Mesenteric fat pad (tissue), 1 donor: ENCODE measurements around the gene UBXN2A. TPM values are rescaled to one million over a fixed set of nuclear protein-coding genes. Genes with fewer than 3 reads are reported as not detected.

Experiments used
- DNase-seq: peaks from one replicate; pipeline ENCODE4 v3.0.0-alpha.2; 2020; ENCODE audit warnings: low spot score
- total RNA-seq: library from RNA; stranded (reverse); fragmentation: NEBNext Ultra II Directional; extraction: Animal tissue kit (Norgen Biotek cat#: 25700); gene quantifications from one replicate; pipeline ENCODE4 v1.2.1, GENCODE V29; 2021
- donor health status: DM: yes; HTN: yes; CAD: no.

UBXN2A gene
- total RNA-seq, 1 donor from 2014 or later: 21.7 TPM

DNA sequence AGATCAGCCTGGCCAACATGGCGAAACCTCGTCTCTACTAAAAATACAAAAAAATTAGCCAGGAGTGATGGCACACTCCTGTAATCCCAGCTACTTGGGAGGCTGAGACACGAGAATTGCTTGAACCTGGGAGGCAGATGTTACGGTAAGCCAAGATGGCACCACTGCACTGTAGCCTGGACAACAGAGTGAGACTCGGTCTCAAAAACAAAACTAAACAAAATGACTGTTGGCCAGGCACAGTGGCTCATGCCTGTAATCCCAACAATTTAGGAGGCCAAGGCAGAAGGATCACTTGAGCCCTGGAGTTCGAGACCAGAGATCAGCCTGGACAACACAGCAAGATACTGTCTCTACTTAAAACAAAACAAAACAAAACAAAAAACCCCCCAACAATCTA, 102.9 kb downstream of the UBXN2A start:
- peak; percentile 37 for DNase-seq

GRCh38 chr2:24045511-24046508, 105.5 kb downstream of the UBXN2A start:
- no peak for DNase-seq

DNA sequence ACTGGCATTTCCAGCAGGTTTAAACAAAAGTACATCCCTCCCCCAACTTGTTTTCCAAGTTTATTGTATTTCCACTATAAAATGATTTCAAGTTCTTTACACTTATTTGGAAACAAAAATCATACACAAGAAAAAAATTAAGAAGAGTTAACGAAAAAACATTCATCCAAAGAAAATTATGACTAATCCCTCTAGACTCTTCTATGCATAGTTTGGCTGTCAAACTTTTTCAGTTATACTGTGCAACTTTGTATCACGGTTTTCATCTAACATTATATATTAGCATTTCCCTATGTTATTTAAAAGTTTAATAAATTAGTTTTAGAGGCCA, 106.3 kb downstream of the UBXN2A start:
- no peak for DNase-seq

- peak; percentile 92 for DNase-seq
These were observed 106.9 kb downstream of the UBXN2A start, which contains the start of gene WDCP for GRCh38 chr2:24046930-24047702. TSS of gene WDCP (minus strand) at chr2:24047391. CDS start at chr2:24039494, 7,897 bp downstream.

DNA sequence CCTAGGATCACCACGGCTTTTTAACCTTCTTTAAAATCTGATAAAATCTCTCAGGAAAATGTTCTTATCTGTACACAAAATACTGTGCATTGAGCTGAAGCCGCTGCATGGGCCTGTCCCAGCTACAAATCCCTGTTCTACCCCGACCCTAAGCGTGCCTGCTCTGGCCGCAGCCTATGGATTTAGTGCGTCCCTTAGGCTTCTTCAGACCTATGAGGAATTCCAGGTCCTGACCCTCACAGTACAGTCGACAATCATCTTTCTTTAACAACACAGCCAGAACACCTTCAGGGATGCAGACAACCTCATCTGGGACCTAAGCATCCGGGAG, 107.4 kb downstream of the UBXN2A start:
- DNase-seq: no peak

- DNase-seq: no peak
These were observed 108.7 kb downstream of the UBXN2A start for GRCh38 chr2:24048769-24049484.

- no peak for DNase-seq
These were observed 109.3 kb downstream of the UBXN2A start, which contains the start of gene FKBP1B for GRCh38 chr2:24049485-24050021. TSS of gene FKBP1B (plus strand) at chr2:24049741. CDS start at chr2:24049850, 109 bp downstream.

- no peak for DNase-seq
These were observed 110.0 kb downstream of the UBXN2A start for GRCh38 chr2:24050041-24050979.

GRCh38 chr2:24051833-24052232, 111.6 kb downstream of the UBXN2A start:
- DNase-seq: no peak

GRCh38 chr2:24052951-24053350, 112.7 kb downstream of the UBXN2A start:
- no peak for DNase-seq

Other genes with a start within 250 kb of the UBXN2A start
- gene ATAD2B, start 13.3 kb upstream of the UBXN2A start, total RNA-seq: 24.0 TPM
- not detected for gene MFSD2B, start 69.6 kb downstream of the UBXN2A start, total RNA-seq
- 7.2 TPM for gene WDCP, start 106.9 kb downstream of the UBXN2A start, total RNA-seq
- gene FKBP1B, start 109.3 kb downstream of the UBXN2A start, total RNA-seq: 5.0 TPM
- 59.3 TPM for gene SF3B6, start 135.9 kb downstream of the UBXN2A start, total RNA-seq
- gene TP53I3, start 144.4 kb downstream of the UBXN2A start, total RNA-seq: 12.0 TPM
- not detected for gene PFN4, start 182.9 kb downstream of the UBXN2A start, total RNA-seq
- gene FAM228B, start 183.0 kb downstream of the UBXN2A start, total RNA-seq: 27.4 TPM
- 3.2 TPM for gene FAM228A, start 234.6 kb downstream of the UBXN2A start, total RNA-seq